HepG2 (cell line): ENCODE measurements around the gene ELOVL6. TPM values are rescaled to one million over a fixed set of nuclear protein-coding genes. Genes with fewer than 3 reads are reported as not detected.

Experiments used
- ATAC-seq: fragments of 200-7000 bp; cut with Tn5 transposase; 3 replicates; pipeline ENCODE4 v1.9.1; 2020; ENCODE audit warnings: mild to moderate bottlenecking, moderate library complexity
- BruUV-seq: library from RNA; stranded (reverse); fragments of 400-500 nt; replicated peaks from 2 replicates; lab custom pipeline; 2021; lab: Mats Ljungman, UMichigan
- CTCF ChIA-PET: fragments of 300-600 bp; formaldehyde crosslinking; extraction: SDS; loops from one replicate; lab custom pipeline; 2021; ENCODE audit warnings: low total read pairs, inconsistent platforms, low intra/inter-chr PET ratio; lab: Yijun Ruan, JAX
- POLR2A ChIA-PET: fragments of 350-600 bp; sonication (Branson Sonifier 250); formaldehyde crosslinking; loops from one replicate; lab custom pipeline; 2020; ENCODE audit warnings: antibody characterized with exemption, inconsistent platforms; lab: Yijun Ruan, JAX
- DNase-seq: peaks from one replicate; pipeline ENCODE4 v3.0.0-alpha.2; 2015; ENCODE audit warnings: low spot score
- FAIRE-seq: peaks from 3 replicates; lab custom pipeline; 2011; peaks lifted over from hg19 to GRCh38; lab: Jason Lieb, UNC
- H2AFZ ChIP-seq: one replicate; pipeline ENCODE4 v1.6.1; 2011; ENCODE audit warnings: low read length, inconsistent platforms
- H3K27ac ChIP-seq: fragments of 300-600 bp; 3 replicates; pipeline ENCODE4 v1.8.0; 2011; ENCODE audit warnings: mixed run types, mild to moderate bottlenecking, mixed read lengths, low read length, inconsistent platforms; ENCODE audit not compliant: insufficient read depth; ENCODE audit errors: extremely low read length
- H3K27me3 ChIP-seq, 2 experiments: fragments of 200-600 bp in 1 of 2; 2 replicates in 1 of 2; 3 replicates in 1 of 2; pipeline versions ENCODE4 v1.6.0 to v1.8.0; 2011; ENCODE audit warnings: low read length in 2 of 2, mild to moderate bottlenecking in 2 of 2, moderate library complexity in 2 of 2, inconsistent platforms in 1 of 2; ENCODE audit not compliant: insufficient read depth in 2 of 2, control insufficient read depth in 1 of 2
- H3K36me3 ChIP-seq, 2 experiments: fragments of 200-600 bp in 1 of 2; replicated peaks in 1 of 2; 2 replicates in 1 of 2; 3 replicates in 1 of 2; pipeline versions ENCODE4 v1.5.1 to v1.8.0; 2011; ENCODE audit warnings: low read length in 2 of 2, inconsistent platforms in 1 of 2; ENCODE audit not compliant: insufficient read depth in 2 of 2, control insufficient read depth in 1 of 2
- H3K4me1 ChIP-seq: 2 replicates; pipeline ENCODE4 v1.5.1; 2012; ENCODE audit warnings: low read length, inconsistent platforms; ENCODE audit not compliant: insufficient read depth
- H3K4me2 ChIP-seq: 2 replicates; pipeline ENCODE4 v1.6.0; 2011; ENCODE audit warnings: low read depth, low read length, inconsistent platforms
- H3K4me3 ChIP-seq, 3 experiments: fragments of 200-600 bp in 1 of 3; sonication (generic), shearing (Covaris generic) in 1 of 3; replicated peaks in 1 of 3; 2 replicates each; pipeline ENCODE4 v1.5.1; 2011 to 2016; ENCODE audit warnings: low read length in 3 of 3, inconsistent platforms in 2 of 3, low read depth in 2 of 3, mild to moderate bottlenecking in 2 of 3, control low read depth in 1 of 3, mixed read lengths in 1 of 3; ENCODE audit not compliant: insufficient read depth in 1 of 3
- H3K79me2 ChIP-seq: one replicate; pipeline ENCODE4 v1.6.1; 2011; ENCODE audit warnings: low read length, inconsistent platforms; ENCODE audit not compliant: insufficient read depth
- H3K9ac ChIP-seq: 2 replicates; pipeline ENCODE4 v1.6.0; 2011; ENCODE audit warnings: mild to moderate bottlenecking, low read depth, low read length, inconsistent platforms; ENCODE audit not compliant: insufficient read depth
- H3K9me3 ChIP-seq: 2 replicates; pipeline ENCODE4 v1.5.1; 2012; ENCODE audit warnings: mild to moderate bottlenecking, low read length
- H4K20me1 ChIP-seq: 2 replicates; pipeline ENCODE4 v1.6.0; 2011; ENCODE audit warnings: inconsistent platforms, mild to moderate bottlenecking, low read length, moderate library complexity; ENCODE audit not compliant: insufficient read depth
- CEBPB ChIP-seq: IDR thresholded peaks from 2 replicates; pipeline ENCODE4 v1.6.1; 2011; ENCODE audit warnings: low read depth, low read length, improper control_type of control experiment, borderline replicate concordance
- CREBL2 ChIP-seq: sonication (generic); formaldehyde crosslinking; IDR thresholded peaks from 2 replicates; pipeline ENCODE4 v1.8.1; 2023; ENCODE audit warnings: missing genetic modification reagents, mild to moderate bottlenecking, borderline replicate concordance
- DMTF1 ChIP-seq: sonication (generic); formaldehyde crosslinking; IDR thresholded peaks from 2 replicates; pipeline ENCODE4 v1.4.0; 2020; ENCODE audit warnings: mild to moderate bottlenecking, missing genetic modification reagents
- ERF ChIP-seq: IDR thresholded peaks from 2 replicates; pipeline ENCODE4 v1.6.1; 2018; ENCODE audit warnings: missing biosample characterization, missing genetic modification reagents
- HNRNPLL ChIP-seq: fragments of 200-400 bp; formaldehyde crosslinking; IDR thresholded peaks from 2 replicates; pipeline ENCODE4 v1.6.1; 2017; ENCODE audit warnings: mild to moderate bottlenecking, low read depth, low read length; ENCODE audit not compliant: poor library complexity, severe bottlenecking
- HOXA5 ChIP-seq: sonication (generic); formaldehyde crosslinking; IDR thresholded peaks from 2 replicates; pipeline ENCODE4 v1.4.0; 2020; ENCODE audit warnings: missing genetic modification reagents
- KAT8 ChIP-seq: IDR thresholded peaks from 2 replicates; pipeline ENCODE4 v1.6.1; 2016; ENCODE audit warnings: missing genetic modification reagents, missing compliant biosample characterization
- KLF13 ChIP-seq: sonication (generic); formaldehyde crosslinking; IDR thresholded peaks from 2 replicates; pipeline ENCODE4 v1.4.0; 2020; ENCODE audit warnings: mild to moderate bottlenecking, missing genetic modification reagents
- MIXL1 ChIP-seq: IDR thresholded peaks from 2 replicates; pipeline ENCODE4 v1.6.1; 2016
- MXD4 ChIP-seq: IDR thresholded peaks from 2 replicates; pipeline ENCODE4 v1.6.1; 2016; ENCODE audit warnings: mild to moderate bottlenecking, missing biosample characterization, missing genetic modification reagents
- SAFB2 ChIP-seq: sonication (generic); formaldehyde crosslinking; IDR thresholded peaks from 2 replicates; pipeline ENCODE4 v1.5.1; 2020; ENCODE audit warnings: missing genetic modification reagents, low read depth, mild to moderate bottlenecking, borderline replicate concordance
- USF2 ChIP-seq, 2 experiments: sonication (generic) in 1 of 2; formaldehyde crosslinking in 1 of 2; IDR thresholded peaks; 2 replicates each; pipeline versions ENCODE4 v1.5.1 to v1.6.1; 2011 to 2020; ENCODE audit warnings: borderline replicate concordance in 1 of 2, low read depth in 1 of 2, low read length in 1 of 2, mild to moderate bottlenecking in 1 of 2, missing genetic modification reagents in 1 of 2, moderate library complexity in 1 of 2
- ZNF296 ChIP-seq: sonication (generic); formaldehyde crosslinking; conservative IDR thresholded peaks from 2 replicates; pipeline ENCODE4 v1.5.0; 2020; ENCODE audit warnings: mild to moderate bottlenecking, missing genetic modification reagents
- ZNF567 ChIP-seq: sonication (generic); formaldehyde crosslinking; IDR thresholded peaks from 2 replicates; pipeline ENCODE4 v1.8.1; 2023; ENCODE audit warnings: mild to moderate bottlenecking, missing genetic modification reagents, borderline replicate concordance
- WGBS: methylation state at CpG from one replicate; pipeline ENCODE4 v1.1.6; 2017; ENCODE audit warnings: low lambda C conversion rate; 5-methylcytosine and 5-hydroxymethylcytosine counted together
- in situ Hi-C: cut with HindIII; loops from 2 replicates; pipeline ENCODE4 v1.10.0; 2017; ENCODE audit warnings: low pct_unique_long_range_greater_than_20kb; ENCODE audit not compliant: extremely low pct_ligation_motif_present
- intact Hi-C: fragments of 100-400 bp; cut with micrococcal nuclease; formaldehyde crosslinking; loops from one replicate; pipeline ENCODE4 v1.10.0; 2022; ENCODE audit not compliant: unreplicated experiment
- polyA plus RNA-seq, 8 experiments: library from polyadenylated mRNA; depleted of rRNA in 3 of 8; stranded (reverse) in 7 of 8; unstranded in 1 of 8; fragments of >200 nt; fragmentation: Illumina TruSeq in 4 of 8; extraction: Trizol in 4 of 8; gene quantifications; 2 replicates each; pipeline versions ENCODE4 v1.2.1 to v1.2.3, GENCODE V29; 2011 to 2016; ENCODE audit warnings: low read depth in 4 of 8, missing spikeins in 1 of 8, mixed read lengths in 1 of 8; ENCODE audit not compliant: insufficient read depth in 1 of 8
- total RNA-seq, 5 experiments: library from RNA; depleted of rRNA; stranded (reverse); fragments of >200 nt; fragmentation: Illumina TruSeq; extraction: Trizol; gene quantifications; 2 replicates each; pipeline ENCODE4 v1.2.3, GENCODE V29; 2016; ENCODE audit warnings: low read depth in 1 of 5

ELOVL6 gene
- total and polyA plus RNA-seq, 2 of the 13 experiments (the other 11 are each of a cell fraction or from before 2014, with no cell fraction given), result 14.1 to 23.2 TPM

- no peaks in the 10 kb centered on the region for H3K9me3 ChIP-seq
- FAIRE-seq (no peak), ATAC-seq (no peak), DNase-seq (no peak)
- WGBS, result 100% methylated on average over 1 of the region's 1 CpG
- CTCF ChIA-PET, result no interaction called here
- BruUV-seq, result no TSS peak
- no peak overlapping the region for H3K27ac ChIP-seq
- H3K27me3 ChIP-seq, result no peaks in the 10 kb centered on the region
- no peaks in the 10 kb centered on the region for H3K4me1 ChIP-seq
- no peak overlapping the region for H3K4me3 ChIP-seq
- POLR2A ChIA-PET, result no interaction called here
- H3K79me2 ChIP-seq, result no peaks in the 10 kb centered on the region
- no peak overlapping the region for H2AFZ ChIP-seq
- no peaks in the 10 kb centered on the region for H4K20me1 ChIP-seq
- in situ Hi-C loops (no loop called here), intact Hi-C loops (no loop called here)
- 0 out of 5 replicates have a peak, but pooled peaks cover 0 to 4% of the 10 kb centered on the region in 2 experiments for H3K36me3 ChIP-seq
- TF ChIP-seq CEBPB (no peak), DMTF1 (CRISPR knock-in tag) (no peak), HOXA5 (CRISPR knock-in tag) (no peak), CREBL2 (no peak), SAFB2 (no peak), ERF (CRISPR knock-in tag) (no peak), MXD4 (CRISPR knock-in tag) (no peak), HNRNPLL (no peak), MIXL1 (no peak), USF2 (IDR thresholded peaks at IDR 0.05; ENCODE audit: low read depth, low read length) (no peak), USF2 (CRISPR knock-in tag; IDR thresholded peaks at IDR 0.05; ENCODE audit: borderline replicate concordance) (no peak), KAT8 (no peak), KLF13 (no peak), ZNF567 (CRISPR knock-in tag) (no peak), ZNF296 (CRISPR knock-in tag) (no peak)
- H3K9ac ChIP-seq, result no peak overlapping the region
- H3K4me2 ChIP-seq, result no peak overlapping the region
Measured at GRCh38 chr4:110096405-110096804, 102.0 kb downstream of the ELOVL6 start.
